Heart left ventricle (tissue), 16 donors: ENCODE measurements around the gene STKLD1. TPM values are rescaled to one million over a fixed set of nuclear protein-coding genes. Genes with fewer than 3 reads are reported as not detected.

ENCODE experiments used
- ATAC-seq, 4 donors: fragments of 200-7000 bp; cut with Tn5 transposase; one replicate each; pipeline ENCODE4 v1.9.1; 2020 to 2022; ENCODE audit warnings: moderate library complexity in 4 of 4, mild to moderate bottlenecking in 3 of 4, moderate number of reproducible peaks in 1 of 4
- DNase-seq, 5 donors: peaks; one replicate each; pipeline ENCODE4 v3.0.0-alpha.2; 2020
- H3K27ac ChIP-seq, 12 donors: fragments of 200-600 bp; sonication (generic) in 4 of 12; one replicate each; pipeline versions ENCODE4 v1.5.0 to v1.8.0; 2016 to 2022; ENCODE audit warnings: mild to moderate bottlenecking in 2 of 12
- H3K27me3 ChIP-seq, 9 donors: fragments of 200-600 bp; sonication (generic) in 2 of 9; one replicate each; pipeline versions ENCODE4 v1.5.1 to v1.8.0; 2016 to 2022; ENCODE audit warnings: mild to moderate bottlenecking in 3 of 9
- H3K36me3 ChIP-seq, 9 donors: fragments of 200-600 bp; sonication (generic) in 2 of 9; one replicate each; pipeline versions ENCODE4 v1.5.0 to v1.8.0; 2018 to 2022; ENCODE audit warnings: mild to moderate bottlenecking in 2 of 9
- H3K4me1 ChIP-seq, 12 donors: fragments of 200-600 bp; sonication (generic) in 4 of 12; one replicate each; pipeline versions ENCODE4 v1.5.0 to v1.8.0; 2016 to 2022; ENCODE audit warnings: mild to moderate bottlenecking in 3 of 12
- H3K4me3 ChIP-seq, 12 donors: fragments of 200-600 bp; sonication (generic) in 4 of 12; one replicate each; pipeline versions ENCODE4 v1.5.0 to v1.8.0; 2017 to 2022; ENCODE audit warnings: mild to moderate bottlenecking in 9 of 12, moderate library complexity in 4 of 12
- H3K9me3 ChIP-seq, 12 donors: fragments of 200-600 bp; sonication (generic) in 4 of 12; one replicate each; pipeline versions ENCODE4 v1.5.0 to v1.8.0; 2016 to 2022; ENCODE audit warnings: mild to moderate bottlenecking in 1 of 12
- CTCF ChIP-seq, 12 donors: fragments of 200-600 bp; sonication (generic) in 4 of 12; IDR thresholded peaks; one replicate each; pipeline versions ENCODE4 v1.5.0 to v1.8.0; 2018 to 2022; ENCODE audit warnings: antibody characterized with exemption in 12 of 12, mild to moderate bottlenecking in 5 of 12
- POLR2A ChIP-seq, 2 donors: fragments of 450-650 bp; IDR thresholded peaks; one replicate each; pipeline ENCODE4 v1.6.1; 2017; ENCODE audit warnings: antibody characterized with exemption in 2 of 2, mild to moderate bottlenecking in 2 of 2, moderate library complexity in 2 of 2
- WGBS, 4 donors: extraction: QIAGEN DNeasy Blood & Tissue Kit in 2 of 4; methylation state at CpG; one replicate each; pipeline versions ENCODE4 v1.1.5 to v1.1.7; 2013 to 2018; 5-methylcytosine and 5-hydroxymethylcytosine counted together
- intact Hi-C, 10 donors: fragments of 100-400 bp; cut with DNase I; formaldehyde crosslinking; loops; one replicate each; pipeline versions ENCODE4 v1.11.1 to v1.14.2; 2022
- polyA plus RNA-seq, 2 donors: library from polyadenylated mRNA; stranded (reverse); fragments of 200-250 nt; gene quantifications; one replicate each; pipeline ENCODE4 v1.2.3, GENCODE V29; 2013
- total RNA-seq, 9 donors: library from RNA; depleted of rRNA in 2 of 9; stranded (reverse); fragments of >200 nt in 2 of 9; fragmentation: NEBNext Ultra II Directional in 3 of 9; extraction: Animal tissue kit (Norgen Biotek cat#: 25700) in 3 of 9; gene quantifications; one replicate each; pipeline versions ENCODE4 v1.1.0 to v1.2.4, GENCODE V29; 2016 to 2023
- donor health status: ischemic (EF 13 %, LVEDD 7.1; RV severe dilation, severe dysfunction).
- donor health status: healthy with polysubstance abuse.
- donor health status: DM: no; HTN: yes; CAD: no.
- donor health status: DM: no; HTN: no; CAD: no.
- donor health status: ischemic (EF 25% LVEDD 6.9; RV normal size, moderate dysfunction).
- donor health status: ischemic (EF 25% LVEDD 5.7; RV mildly dilated, moderate dysfunction).
- donor health status: healthy.
- donor health status: DM: yes; HTN: yes; CAD: no.
- donor health status: ischemic (EF 35%, LVEDD 5.7; RV mildly dilated, moderate dysfunction).
- donor health status: nonischemic (EF 11% LVEDD 7.7; RV severe dilation, severe dysfunction).
- donor health status: DM: yes; HTN: yes; CAD: no.
- donor health status: PGD.
- donor health status: ischemic (EF 29% LVEDD 5.4; RV normal size, mild dysfunction).
- donor health status: nonischemic (EF 23%, LVEDD 6.1; RV moderate dilation, normal function).

STKLD1 gene
- total and polyA plus RNA-seq, 11 donors, result 0.25 to 0.91 (median 0.46) TPM; not detected in 2

DNA sequence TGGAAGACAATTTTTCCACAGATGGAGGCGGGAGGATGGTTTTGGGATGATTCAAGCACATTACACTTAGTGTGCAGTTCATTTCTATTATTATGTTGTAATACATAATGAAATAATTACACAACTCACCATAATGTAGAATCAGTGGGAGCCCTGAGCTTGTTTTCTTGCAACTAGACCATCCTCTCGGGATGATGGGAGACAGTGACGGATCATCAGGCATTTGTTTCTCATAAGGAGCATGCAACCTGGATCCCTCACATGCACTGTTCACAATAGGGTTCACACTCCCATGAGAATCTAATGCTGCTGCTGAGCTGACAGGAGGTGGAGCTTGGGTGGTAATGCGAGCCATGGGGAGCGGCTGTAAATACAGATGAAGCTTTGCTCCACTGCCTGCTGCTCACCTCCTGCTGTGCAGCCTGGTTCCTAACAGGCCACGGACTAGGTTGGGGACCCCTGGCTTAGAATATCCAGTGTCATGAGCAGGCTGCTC is 1.6 kb downstream of the STKLD1 start:
- ATAC-seq, result no peak
- intact Hi-C loops, result loop anchor here in 4 of 10 donors (2.0 to 5.0 kb wide), 5 partner anchors 21 to 81 kb away; partner anchors contain the start of genes SURF6 (in 2 of the 4), CACFD1 (in 1 of the 4), MED22 (in 1 of the 4) and REXO4 (in 1 of the 4)
- 74 to 85% (median 81%) methylated on average over 5 to 6 of the region's 6 CpGs for WGBS, 4 donors

GRCh38 chr9:133378408-133378962 is 2.3 kb downstream of the STKLD1 start:
- peaks cover 0 to 25% (median 16%) of the 10 kb centered on the region in 12 donors for H3K4me1 ChIP-seq
- H3K27me3 ChIP-seq, result no peaks in the 10 kb centered on the region
- ATAC-seq (no peak), DNase-seq (no peak)
- peaks cover 0 to 4% (median 0%) of the 10 kb centered on the region in 9 donors for H3K36me3 ChIP-seq
- no peak for TF ChIP-seq POLR2A (IDR thresholded peaks at IDR 0.05)
- no peak for TF ChIP-seq CTCF (IDR thresholded peaks at IDR 0.05)
- H3K27ac ChIP-seq, result no peak overlapping the region
- H3K9me3 ChIP-seq, result peaks cover 0 to 10% (median 0%) of the 10 kb centered on the region in 12 donors
- intact Hi-C loops, result loop anchor here in 3 of 10 donors (5.0 kb wide), 2 partner anchors 39 to 41 kb away; partner anchors contain the start of genes SURF6 (in 2 of the 3) and REXO4 (in 1 of the 3)
- H3K4me3 ChIP-seq, result no peak overlapping the region
- 92 to 100% (median 95%) methylated on average over 1 of the region's 1 CpG for WGBS, 4 donors

More for the DNA sequence above, 1.6 kb downstream of the STKLD1 start:
- TF ChIP-seq POLR2A (IDR thresholded peaks at IDR 0.05), result no peak
- no peak for TF ChIP-seq CTCF (IDR thresholded peaks at IDR 0.05)
- H3K4me3 ChIP-seq, result no peak overlapping the region
- H3K27me3 ChIP-seq, result no peaks in the 10 kb centered on the region
- H3K36me3 ChIP-seq, result peaks cover 0 to 11% (median 4%) of the 10 kb centered on the region in 9 donors
- no peak for DNase-seq
- H3K9me3 ChIP-seq, result peaks cover 0 to 10% (median 0%) of the 10 kb centered on the region in 12 donors
- peaks cover 0 to 32% (median 22%) of the 10 kb centered on the region in 12 donors for H3K4me1 ChIP-seq
- H3K27ac ChIP-seq, result no peak overlapping the region

- Histone ChIP-seq H3K27me3 (no peaks in the 10 kb centered on the region), H3K4me3 (no peak overlapping the region), H3K27ac (no peak overlapping the region), H3K4me1 (peaks cover 0 to 19% (median 9%) of the 10 kb centered on the region in 12 donors), H3K36me3 (no peaks in the 10 kb centered on the region), H3K9me3 (peaks cover 0 to 10% (median 0%) of the 10 kb centered on the region in 12 donors)
- 90 to 93% (median 92%) methylated on average over 13 to 14 of the region's 14 CpGs for WGBS, 4 donors
- no peak for TF ChIP-seq POLR2A (IDR thresholded peaks at IDR 0.05)
- no peak for TF ChIP-seq CTCF (IDR thresholded peaks at IDR 0.05)
- ATAC-seq (no peak), DNase-seq (no peak)
- intact Hi-C loops, result loop anchor here in 3 of 10 donors (5.0 kb wide), 2 partner anchors 38 to 42 kb away; partner anchors contain the start of genes SURF6 (in 2 of the 3) and REXO4 (in 1 of the 3)
Measured at GRCh38 chr9:133379153-133380086, 3.3 kb downstream of the STKLD1 start.
